ELF-1 (cell line): ENCODE results near the gene BUD13.
A peak's percentile ranks its signal among the peaks of the same experiment; 100 is the strongest.

Source experiments
- DNase-seq: peaks from one replicate; pipeline ENCODE4 v3.0.0-alpha.2; 2016; ENCODE audit warnings: low read depth, low spot score

The BUD13 gene

DNA sequence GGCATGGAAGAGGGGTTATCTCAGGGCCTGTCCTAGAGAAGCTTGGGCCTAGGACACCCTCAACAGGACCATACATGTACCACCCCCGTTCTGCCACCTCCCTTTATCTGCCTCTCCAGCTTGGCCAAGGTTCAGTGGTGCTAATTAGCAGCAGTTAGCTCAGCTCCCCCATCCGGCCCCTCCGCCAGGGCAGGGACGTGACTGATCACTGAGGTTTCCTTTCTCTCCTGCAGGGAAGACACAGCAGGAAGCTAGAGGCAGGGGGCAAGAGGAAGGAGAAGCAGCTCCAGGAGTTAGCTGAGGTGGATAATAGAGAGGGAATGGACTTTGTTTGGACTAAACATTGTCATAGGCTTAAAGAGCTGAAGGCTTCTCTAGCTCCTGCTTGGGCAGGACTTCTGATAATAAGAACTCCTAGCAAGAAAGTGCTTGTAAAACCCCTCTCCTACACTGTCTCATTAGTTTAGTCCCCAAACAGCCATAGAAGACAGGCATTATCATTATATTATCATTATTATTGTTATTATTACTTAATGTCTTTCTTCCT lies 53.8 kb downstream of the BUD13 start:
- DNase-seq = no peak

DNA sequence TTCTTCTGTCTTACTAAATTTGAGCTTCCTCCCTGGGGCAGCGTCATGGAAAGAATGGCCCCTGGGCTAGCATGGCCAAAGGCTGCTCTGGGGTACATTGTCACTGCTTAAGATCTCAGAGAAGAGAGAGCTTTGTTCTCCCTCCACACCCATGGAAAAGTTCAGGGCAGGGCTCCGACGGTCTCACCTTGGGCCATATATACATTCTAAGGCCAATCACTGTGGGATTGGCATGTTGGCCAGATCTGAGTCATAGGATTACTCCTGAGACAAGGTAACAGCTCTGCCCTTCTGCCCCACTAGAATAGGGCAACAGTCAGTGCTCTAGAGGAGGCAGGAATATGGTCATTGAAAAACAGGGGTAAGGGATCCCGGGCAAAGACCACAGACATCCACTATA lies 56.2 kb downstream of the BUD13 start:
- DNase-seq = no peak

DNA sequence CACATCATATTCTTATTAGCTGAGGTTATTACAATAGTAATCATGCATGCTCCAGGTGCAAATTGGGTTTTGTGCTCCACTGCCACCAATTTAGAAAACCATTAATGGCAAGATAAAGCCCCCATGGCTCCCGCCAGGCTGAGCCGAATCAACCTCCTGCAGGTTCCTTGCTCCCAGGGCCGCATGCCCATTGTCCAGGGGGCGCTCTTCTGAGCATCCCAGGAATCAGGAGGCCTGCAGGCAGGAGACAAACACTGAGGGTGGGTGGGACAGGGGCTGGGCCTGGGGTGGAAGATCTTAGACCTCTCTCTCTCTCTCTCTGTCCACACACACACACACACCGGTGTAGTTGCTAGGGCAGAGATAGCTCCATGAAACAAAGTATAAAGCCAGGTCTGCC lies 57.4 kb downstream of the BUD13 start:
- DNase-seq = no peak

DNA sequence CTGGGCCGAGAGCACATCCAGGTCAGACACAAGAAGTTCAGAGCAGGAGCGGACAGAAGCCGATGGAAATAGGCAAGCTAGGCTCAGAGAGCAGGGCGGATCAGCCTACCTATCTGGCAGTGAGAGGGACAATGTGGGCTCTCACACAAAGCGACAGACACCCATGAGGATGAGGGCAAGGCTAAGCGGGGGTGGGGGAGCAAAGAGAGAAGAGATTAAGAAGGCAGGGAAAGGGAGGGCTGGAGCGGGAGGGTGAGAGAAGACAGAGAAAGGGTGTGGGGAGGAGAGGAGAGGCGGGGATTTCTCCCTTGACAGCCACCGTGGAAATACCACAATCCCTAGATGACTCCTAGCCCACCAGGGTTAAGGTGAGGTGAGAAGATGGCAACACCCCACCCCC lies 57.9 kb downstream of the BUD13 start:
- DNase-seq = no peak

DNA sequence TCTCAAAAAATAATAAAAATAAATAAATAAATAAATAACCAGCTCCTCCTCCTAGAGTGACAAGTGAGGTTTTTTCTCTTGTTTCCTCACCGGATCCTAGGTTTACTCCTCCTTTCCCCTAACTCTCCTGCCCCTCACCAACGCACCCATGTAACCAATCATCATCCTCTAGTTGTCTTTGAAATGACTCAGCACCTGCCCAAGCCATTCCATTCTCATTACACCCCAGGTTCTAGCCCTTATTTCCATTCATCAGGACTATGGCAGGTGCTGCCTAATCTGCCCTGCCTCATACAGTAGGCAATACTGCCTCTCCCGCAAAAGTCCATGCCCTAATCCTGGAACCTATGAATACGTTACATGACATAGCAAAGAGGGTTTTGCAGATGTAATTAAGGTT lies 60.4 kb downstream of the BUD13 start:
- DNase-seq = no peak

DNA sequence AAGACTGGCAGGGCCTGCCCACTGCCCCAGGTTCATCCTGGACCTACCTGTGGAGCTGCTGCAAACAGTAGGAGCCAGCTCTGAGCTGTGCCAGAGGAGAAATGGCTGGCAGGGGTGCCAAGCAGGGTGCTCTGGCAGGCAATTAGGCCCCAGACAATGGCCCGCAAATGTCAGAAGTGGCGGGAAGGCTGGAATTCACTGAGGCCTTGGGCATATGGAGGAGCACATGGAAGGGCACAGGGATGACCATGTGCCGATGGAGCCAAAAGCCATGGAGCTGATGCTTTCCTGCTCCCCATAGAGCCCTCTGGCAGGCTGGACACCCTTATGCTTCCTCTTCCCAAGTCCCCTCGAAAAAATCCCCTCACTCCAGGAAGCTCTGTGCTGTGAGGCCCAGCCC lies 62.0 kb downstream of the BUD13 start:
- no peak for DNase-seq

DNA sequence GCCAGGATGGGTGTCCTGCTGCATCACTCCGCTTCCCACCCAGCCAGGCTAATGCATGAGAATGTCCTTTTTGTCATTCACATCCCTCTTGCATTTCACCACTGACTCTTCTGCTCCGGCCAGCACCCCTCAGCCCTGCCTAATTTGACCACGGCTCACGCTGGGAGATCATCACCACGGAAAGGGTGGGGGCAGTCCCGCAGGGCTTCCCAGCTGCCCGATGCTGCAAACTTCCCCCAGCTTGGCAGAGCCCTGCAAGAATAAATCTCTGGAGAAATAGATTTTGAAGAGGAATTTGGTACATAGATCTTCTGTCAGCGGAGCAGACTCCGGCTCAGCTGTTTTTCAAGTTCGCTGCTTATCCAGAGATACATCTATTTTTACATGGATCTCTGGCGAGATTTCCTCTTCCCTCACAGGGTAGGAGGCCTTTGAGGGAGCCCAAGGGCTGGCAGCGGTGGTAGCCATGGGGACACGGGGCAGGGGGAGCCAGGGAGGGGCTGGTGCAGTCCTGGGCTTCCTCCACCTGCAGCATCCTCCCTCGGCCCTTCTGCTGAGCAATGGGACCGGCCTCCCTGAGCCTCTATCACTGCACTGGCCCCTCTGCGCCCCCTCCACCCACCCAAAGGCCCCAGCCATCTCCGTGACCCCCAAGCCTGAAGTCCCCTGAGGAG lies 62.6 kb downstream of the BUD13 start:
- DNase-seq = no peak

DNA sequence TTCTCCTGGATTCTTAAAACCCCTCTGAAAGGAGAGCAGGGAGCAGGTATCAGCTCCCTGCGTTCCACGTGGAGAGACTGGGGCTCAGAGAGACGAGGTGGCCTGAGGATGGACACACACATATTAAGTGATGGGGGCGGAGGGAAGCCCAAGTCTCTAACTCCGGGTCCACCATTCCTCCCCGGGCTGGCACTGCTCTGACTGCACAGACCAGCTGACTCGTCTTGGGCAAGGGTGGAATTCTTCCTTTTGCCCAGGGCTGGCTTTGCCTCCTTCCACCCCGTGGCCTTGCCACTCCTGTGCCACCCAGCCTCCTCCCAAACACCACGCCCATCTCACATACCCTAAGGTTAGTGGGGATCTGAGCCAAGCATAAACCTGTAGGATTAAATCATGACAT lies 65.0 kb downstream of the BUD13 start:
- DNase-seq = no peak

DNA sequence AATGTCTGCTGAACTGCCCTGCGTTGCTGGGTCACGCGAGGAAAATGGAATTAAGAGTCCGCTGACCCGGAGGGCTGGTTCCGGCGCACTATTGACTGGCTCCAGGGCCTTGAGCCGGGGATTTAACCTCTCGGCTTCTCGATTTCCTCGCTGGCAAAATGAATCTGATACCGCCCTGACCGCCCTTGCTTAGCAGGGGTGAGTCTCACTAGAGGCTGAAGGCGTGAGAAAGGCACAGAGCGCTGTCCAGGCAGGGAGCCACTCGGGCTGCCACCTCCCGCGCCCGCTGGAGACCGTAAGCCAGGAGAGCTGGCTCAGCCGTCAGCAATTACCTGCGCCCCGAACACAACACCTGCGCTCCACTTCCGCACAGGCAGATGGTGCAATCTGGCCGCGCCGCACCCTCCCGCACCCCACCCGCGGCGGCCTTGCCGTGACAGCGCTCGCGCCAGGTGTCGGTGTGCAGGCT lies 65.6 kb downstream of the BUD13 start:
- DNase-seq = no peak

DNA sequence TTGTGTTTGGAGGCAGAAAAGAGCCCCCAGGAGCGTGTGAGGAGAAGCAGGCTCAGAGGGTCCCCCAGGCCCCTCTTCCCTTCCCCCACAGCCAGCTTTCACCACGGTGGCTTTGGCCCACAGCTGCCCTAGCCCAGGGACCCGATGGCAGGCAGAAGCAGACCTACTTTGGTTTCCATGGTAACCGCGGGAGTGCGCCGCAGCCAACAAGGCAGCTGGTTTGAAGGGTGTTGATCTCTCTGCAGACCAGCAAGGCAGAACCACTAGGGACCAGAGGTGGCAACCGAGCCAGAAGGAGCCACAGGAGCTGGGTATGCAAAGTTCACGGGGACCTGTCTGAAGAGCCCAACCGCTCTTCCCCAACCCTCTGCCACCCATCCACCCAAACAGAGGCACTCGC lies 69.4 kb downstream of the BUD13 start:
- DNase-seq = peak; percentile 86

DNA sequence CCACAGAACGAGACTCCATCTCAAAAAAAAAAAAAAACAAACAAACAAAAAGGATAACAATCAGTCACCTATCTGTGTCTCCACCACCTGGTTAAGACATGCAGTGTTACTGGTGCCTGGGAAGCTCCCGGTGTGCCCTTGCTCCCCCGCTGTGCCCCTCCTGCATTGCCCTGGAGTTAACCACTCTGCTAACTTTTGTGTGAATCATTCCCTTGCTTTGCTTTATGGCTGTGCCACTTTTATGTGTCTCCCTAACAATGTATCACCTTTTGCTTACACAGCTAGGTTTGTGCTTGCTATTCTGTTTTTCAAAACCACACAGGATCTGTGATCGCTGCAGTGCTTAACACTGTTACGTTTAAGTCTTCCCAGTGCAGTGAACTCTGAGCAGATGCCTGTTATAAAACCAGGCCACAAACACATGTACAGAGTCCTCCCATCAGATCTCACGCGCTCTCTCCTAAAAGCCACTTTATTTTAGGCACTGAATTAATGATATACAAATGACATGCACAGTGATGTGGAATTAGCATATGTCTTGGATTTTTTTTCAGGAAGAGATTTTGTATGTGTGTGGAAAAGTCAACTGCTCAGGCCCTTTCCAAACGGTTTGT lies 69.9 kb downstream of the BUD13 start:
- DNase-seq = no peak

DNA sequence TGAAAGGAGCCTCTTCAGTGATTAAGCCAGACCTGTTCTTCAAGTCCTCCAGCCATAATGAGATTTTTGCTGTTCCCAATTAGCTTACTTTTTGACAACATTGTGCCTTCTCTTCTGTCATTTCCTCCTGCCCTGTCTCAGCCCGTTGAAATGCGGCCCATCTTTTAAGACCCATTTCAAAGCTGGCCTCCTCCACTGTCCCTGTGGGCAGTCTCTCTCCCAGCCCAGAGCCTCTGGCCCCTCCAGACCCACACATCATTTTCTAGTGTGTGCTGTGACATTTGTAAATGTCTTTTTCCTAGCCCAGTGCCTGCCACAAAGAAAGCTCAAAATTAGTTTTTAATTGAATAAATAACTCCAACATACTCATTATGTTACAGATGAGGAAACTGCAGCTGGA lies 70.9 kb downstream of the BUD13 start:
- DNase-seq = no peak

DNA sequence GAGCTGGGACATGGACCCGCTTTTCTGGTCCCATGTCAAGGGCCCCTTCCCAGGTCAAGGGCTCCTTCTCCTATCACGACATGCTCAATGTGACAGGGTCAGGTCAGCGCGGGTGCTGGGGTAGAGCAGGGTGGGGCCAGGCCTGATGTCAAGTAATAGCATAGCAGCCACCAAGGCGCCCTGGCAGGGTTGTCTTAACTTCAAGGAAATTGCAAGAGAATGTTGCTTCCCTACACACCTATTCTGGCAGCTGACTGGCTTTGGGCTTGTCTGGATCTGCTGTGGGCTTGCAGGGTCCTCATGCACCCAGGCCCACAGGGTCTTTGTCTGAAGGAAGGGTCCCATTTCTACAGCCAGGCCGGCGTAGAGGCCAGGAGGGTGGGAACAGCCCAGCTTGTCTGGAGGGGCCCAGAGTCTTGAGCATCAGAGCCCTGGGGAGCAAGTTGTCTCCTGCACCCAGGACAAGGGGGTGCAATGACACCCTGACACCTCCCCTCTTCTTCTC lies 71.4 kb downstream of the BUD13 start:
- DNase-seq = no peak

DNA sequence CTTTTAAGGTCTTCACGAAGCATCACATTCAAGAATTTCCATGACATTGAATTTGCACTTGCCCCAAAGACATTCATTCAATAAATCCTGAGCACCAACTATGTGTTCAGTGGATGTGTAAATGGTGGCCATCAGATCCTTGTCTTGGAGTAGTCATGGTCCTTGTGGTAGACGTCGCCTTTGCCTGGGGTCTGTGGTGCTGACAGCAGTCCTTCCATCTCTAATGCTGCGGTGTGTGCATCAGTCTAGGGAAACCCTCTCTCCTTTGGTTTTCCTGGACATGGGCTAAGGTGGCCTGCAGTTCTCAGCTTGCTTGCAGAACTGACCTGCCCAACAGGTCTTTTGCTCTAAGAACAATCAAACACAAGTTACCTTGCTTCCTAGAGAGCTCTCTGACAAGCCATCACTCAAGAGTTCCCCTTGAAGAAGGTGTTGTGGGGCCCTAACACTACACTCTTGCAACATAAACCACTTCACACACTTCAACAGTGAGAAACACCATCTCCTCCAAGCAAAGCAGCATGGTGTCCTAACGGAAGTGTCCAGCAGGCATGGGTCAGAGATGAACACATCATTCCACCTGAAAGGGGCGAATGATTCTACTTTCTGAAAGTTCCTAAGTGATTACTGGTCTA lies 72.1 kb downstream of the BUD13 start:
- no peak for DNase-seq
